Neuron (in vitro differentiated cells): Measurements from ENCODE around the gene GBP2.
"Not testable (repeated sequence)": the region's sequence is repeated elsewhere in the genome, so short reads cannot be mapped to it uniquely, and the experiment has no call there.

ENCODE experiments used
- H2AFZ ChIP-seq: one replicate; pipeline ENCODE4 v1.6.1; 2013; ENCODE audit warnings: low read depth, mild to moderate bottlenecking, inconsistent platforms, low read length, moderate library complexity
- H3K27me3 ChIP-seq: one replicate; pipeline ENCODE4 v1.6.1; 2013; ENCODE audit warnings: low read length; ENCODE audit not compliant: insufficient read depth
- H3K36me3 ChIP-seq: one replicate; pipeline ENCODE4 v1.6.1; 2013; ENCODE audit warnings: low read length; ENCODE audit not compliant: insufficient read depth
- H3K4me1 ChIP-seq: one replicate; pipeline ENCODE4 v1.6.1; 2013; ENCODE audit warnings: low read length; ENCODE audit not compliant: insufficient read depth
- H3K4me3 ChIP-seq: 2 replicates; pipeline ENCODE4 v1.5.1; 2013; ENCODE audit warnings: mild to moderate bottlenecking, low read length, moderate library complexity
- H3K9me3 ChIP-seq: one replicate; pipeline ENCODE4 v1.6.1; 2013; ENCODE audit warnings: low read length

Gene GBP2

GRCh38 chr1:89147678-89148658, 22.1 kb upstream of the GBP2 start:
- H2AFZ ChIP-seq: no peak overlapping the region
- no peaks in the 10 kb centered on the region for H3K4me1 ChIP-seq
- no peak overlapping the region for H3K4me3 ChIP-seq
- no peaks in the 10 kb centered on the region for H3K27me3 ChIP-seq
- no peaks in the 10 kb centered on the region for H3K36me3 ChIP-seq
- H3K9me3 ChIP-seq: no peaks in the 10 kb centered on the region

GRCh38 chr1:89146721-89147120, 20.8 kb upstream of the GBP2 start:
- Histone ChIP-seq H3K27me3 (no peaks in the 10 kb centered on the region), H3K36me3 (no peaks in the 10 kb centered on the region), H2AFZ (no peak overlapping the region), H3K9me3 (no peaks in the 10 kb centered on the region), H3K4me1 (no peaks in the 10 kb centered on the region), H3K4me3 (no peak overlapping the region)

- no peaks in the 10 kb centered on the region for H3K36me3 ChIP-seq
- no peaks in the 10 kb centered on the region for H3K27me3 ChIP-seq
- H3K4me1 ChIP-seq: no peaks in the 10 kb centered on the region
- no peak overlapping the region for H3K4me3 ChIP-seq
- H2AFZ ChIP-seq: no peak overlapping the region
- no peaks in the 10 kb centered on the region for H3K9me3 ChIP-seq
Measured at GRCh38 chr1:89143484-89143883, 17.6 kb upstream of the GBP2 start.

GRCh38 chr1:89142160-89142559, 16.2 kb upstream of the GBP2 start:
- Histone ChIP-seq H3K4me3 (no peak overlapping the region), H3K27me3 (no peaks in the 10 kb centered on the region), H3K36me3 (no peaks in the 10 kb centered on the region), H3K4me1 (no peaks in the 10 kb centered on the region), H2AFZ (no peak overlapping the region), H3K9me3 (no peaks in the 10 kb centered on the region)

GRCh38 chr1:89133747-89134146, 7.8 kb upstream of the GBP2 start:
- H3K27me3 ChIP-seq: no peaks in the 10 kb centered on the region
- H2AFZ ChIP-seq: no peak overlapping the region
- no peaks in the 10 kb centered on the region for H3K36me3 ChIP-seq
- H3K4me3 ChIP-seq: no peak overlapping the region
- H3K4me1 ChIP-seq: peaks cover 5% of the 10 kb centered on the region
- no peaks in the 10 kb centered on the region for H3K9me3 ChIP-seq

GRCh38 chr1:89130716-89131115, 4.8 kb upstream of the GBP2 start:
- H3K4me1 ChIP-seq: peaks cover 5% of the 10 kb centered on the region
- no peaks in the 10 kb centered on the region for H3K27me3 ChIP-seq
- H3K4me3 ChIP-seq: no peak overlapping the region
- no peaks in the 10 kb centered on the region for H3K36me3 ChIP-seq
- H3K9me3 ChIP-seq: no peaks in the 10 kb centered on the region
- H2AFZ ChIP-seq: no peak overlapping the region

GRCh38 chr1:89129911-89130310, 4.0 kb upstream of the GBP2 start:
- Histone ChIP-seq H3K4me1 (peaks cover 5% of the 10 kb centered on the region), H3K9me3 (no peaks in the 10 kb centered on the region), H2AFZ (no peak overlapping the region), H3K4me3 (no peak overlapping the region), H3K36me3 (no peaks in the 10 kb centered on the region), H3K27me3 (no peaks in the 10 kb centered on the region)

GRCh38 chr1:89128003-89128458, 2.1 kb upstream of the GBP2 start:
- H3K27me3 ChIP-seq, H3K36me3 ChIP-seq, H3K9me3 ChIP-seq, H3K4me3 ChIP-seq, H3K4me1 ChIP-seq, H2AFZ ChIP-seq: not testable (repeated sequence)

- H2AFZ ChIP-seq, H3K36me3 ChIP-seq, H3K9me3 ChIP-seq, H3K27me3 ChIP-seq, H3K4me1 ChIP-seq, H3K4me3 ChIP-seq: not testable (repeated sequence)
Measured at GRCh38 chr1:89126602-89127565, 970 bp upstream of the GBP2 start.

- Histone ChIP-seq H2AFZ (no peak overlapping the region), H3K9me3 (no peaks in the 10 kb centered on the region), H3K4me3 (no peak overlapping the region), H3K4me1 (peaks cover 3% of the 10 kb centered on the region), H3K36me3 (no peaks in the 10 kb centered on the region), H3K27me3 (no peaks in the 10 kb centered on the region)
Measured at GRCh38 chr1:89125240-89125912, 538 bp downstream of the GBP2 start.

GRCh38 chr1:89121641-89122040, 4.3 kb downstream of the GBP2 start:
- H3K27me3 ChIP-seq: no peaks in the 10 kb centered on the region
- H3K36me3 ChIP-seq: no peaks in the 10 kb centered on the region
- no peaks in the 10 kb centered on the region for H3K4me1 ChIP-seq
- H2AFZ ChIP-seq: no peak overlapping the region
- H3K4me3 ChIP-seq: no peak overlapping the region
- H3K9me3 ChIP-seq: no peaks in the 10 kb centered on the region

- Histone ChIP-seq H3K4me1 (no peaks in the 10 kb centered on the region), H3K27me3 (no peaks in the 10 kb centered on the region), H3K36me3 (no peaks in the 10 kb centered on the region), H3K9me3 (no peaks in the 10 kb centered on the region), H3K4me3 (no peak overlapping the region), H2AFZ (no peak overlapping the region)
Measured at GRCh38 chr1:89114662-89115061, 11.3 kb downstream of the GBP2 start.
